GM19372 (cell line): Measurements from ENCODE around the gene KIF5B.
"Not testable (repeated sequence)": the region's sequence is repeated elsewhere in the genome, so short reads cannot be mapped to it uniquely, and the experiment has no call there.

Experiments used
- ATAC-seq: cut with Tn5 transposase; IDR thresholded peaks from one replicate; pipeline ENCODE4 v1.9.1; 2021; ENCODE audit warnings: mild to moderate bottlenecking, low read depth, moderate library complexity; ENCODE audit not compliant: unreplicated experiment

The KIF5B gene

GRCh38 chr10:31969847-31970246 lies 86.4 kb downstream of the KIF5B start:
- ATAC-seq: not testable (repeated sequence)

DNA sequence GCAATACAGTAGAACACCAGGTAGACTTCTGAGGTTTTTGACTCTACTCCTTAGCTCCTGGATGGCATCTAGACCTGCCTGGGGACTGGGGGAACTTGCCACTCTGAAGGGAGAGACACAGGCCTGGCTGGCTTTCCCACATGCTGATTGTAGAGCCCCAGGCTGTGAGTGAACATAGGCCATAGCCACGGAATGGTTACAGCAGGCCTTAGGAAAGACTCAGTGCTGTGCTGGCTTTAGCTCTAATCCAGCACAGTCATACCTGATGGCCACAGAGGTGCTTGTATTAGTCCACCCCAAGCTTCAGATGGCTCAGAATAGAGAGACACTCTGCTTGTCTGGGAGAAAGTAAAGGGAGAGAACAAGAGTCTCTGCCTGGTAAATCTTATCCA lies 92.6 kb downstream of the KIF5B start:
- ATAC-seq: no peak

DNA sequence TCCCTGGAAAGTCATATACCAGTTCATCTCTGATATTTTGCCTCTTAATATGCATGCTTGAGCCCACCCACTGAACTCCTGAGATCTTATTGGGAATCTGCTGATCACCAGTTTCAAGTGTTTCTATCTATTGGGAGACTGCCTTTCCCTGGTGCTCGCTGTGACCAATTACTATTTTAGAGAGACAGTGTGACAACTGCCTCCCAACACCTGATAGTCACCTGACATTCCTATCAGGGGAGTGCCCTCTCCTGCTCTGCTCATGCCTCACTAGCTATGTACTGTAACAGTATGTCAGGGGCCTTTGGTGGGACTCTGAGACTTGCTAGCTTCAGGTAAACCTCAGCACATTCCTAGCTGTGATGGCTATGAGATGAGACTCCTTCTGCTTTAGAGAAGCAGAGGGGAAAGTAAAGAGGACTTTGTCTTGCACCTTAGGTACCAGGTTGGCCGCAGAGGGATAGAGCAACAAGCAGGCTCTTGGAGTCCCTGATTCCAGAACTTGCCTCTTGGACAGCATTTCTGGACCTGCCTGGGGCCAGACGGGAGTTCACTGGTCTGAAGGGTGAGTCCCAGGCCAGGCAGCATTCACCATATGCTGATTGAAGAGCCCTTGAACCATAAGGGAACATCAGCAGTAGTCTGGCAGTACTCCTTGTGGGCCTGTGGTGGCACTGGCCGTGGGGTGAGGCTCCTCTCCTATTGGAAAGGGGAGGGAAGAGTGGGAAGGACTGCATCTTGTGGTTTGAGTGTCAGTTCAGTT lies 93.2 kb downstream of the KIF5B start:
- no peak for ATAC-seq

DNA sequence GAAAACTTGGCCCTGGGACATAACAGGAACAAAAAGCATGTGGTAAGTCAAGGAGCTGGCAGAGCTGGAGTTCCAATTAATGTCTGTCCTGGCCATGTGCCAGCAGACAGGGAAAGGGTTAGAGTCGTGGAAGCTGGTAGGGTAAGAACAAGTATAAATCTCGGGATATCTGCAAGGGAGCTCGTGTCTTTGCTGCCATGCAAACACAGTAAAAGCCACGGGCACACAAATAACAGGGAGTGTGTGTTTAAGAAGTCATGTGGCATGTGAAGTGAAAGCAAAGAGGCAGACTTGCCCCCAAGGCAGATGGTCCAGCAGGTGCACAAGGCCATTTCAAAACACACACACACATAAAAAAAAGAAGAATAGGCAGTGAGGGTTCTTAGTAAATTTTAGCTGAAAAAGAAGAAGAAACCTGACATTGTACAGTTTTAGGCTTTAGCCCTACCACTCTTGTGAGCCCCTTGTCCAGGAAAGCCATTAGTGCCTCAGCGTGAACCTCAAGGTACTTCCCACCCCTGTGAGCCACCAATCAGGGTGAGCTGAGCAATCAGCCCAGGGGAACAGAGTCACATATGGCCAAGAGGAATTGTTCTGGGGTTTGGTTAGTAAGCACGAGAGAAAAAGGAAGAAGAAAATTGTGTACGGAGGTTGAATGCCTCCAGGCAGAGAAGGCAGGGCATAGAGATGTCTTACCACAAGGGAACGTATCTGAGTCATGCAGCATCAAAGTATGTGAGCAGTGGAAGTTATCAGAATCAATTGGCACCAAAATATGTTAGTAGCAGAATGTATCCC lies 94.7 kb downstream of the KIF5B start:
- ATAC-seq: no peak

DNA sequence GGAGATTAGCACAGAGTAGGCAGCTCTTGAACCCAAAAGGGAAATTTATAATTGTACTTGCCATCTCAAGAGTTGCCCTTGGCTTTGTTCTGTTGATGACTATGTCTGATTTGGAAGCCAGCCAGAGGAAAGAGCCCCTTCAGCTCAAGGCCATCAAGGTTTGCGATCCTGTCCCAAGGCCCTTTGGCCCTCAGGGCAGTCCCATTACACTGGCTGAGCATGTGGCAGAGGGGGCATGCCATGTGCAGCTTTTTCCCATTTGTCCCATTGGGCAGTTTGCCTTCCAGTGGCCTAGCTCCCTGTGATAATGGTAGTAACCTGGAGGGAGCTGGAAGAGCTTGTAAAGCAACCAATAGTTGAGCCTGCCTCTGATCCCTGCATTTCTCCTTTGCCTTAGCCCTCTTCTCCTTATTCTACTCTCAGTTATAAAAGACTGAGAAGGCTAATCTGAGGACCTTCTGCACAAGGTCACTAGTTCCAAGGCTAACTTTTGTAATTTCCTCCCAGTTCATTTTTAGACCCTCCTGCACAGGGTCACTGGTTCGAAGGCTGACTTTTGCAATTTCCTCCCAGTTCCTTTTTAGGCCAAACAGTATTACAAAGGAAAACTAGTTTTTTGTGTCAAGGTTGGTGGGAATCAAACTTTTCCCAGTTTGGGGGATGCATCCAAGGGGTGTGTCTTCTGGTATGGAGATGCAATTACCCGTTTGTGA lies 96.6 kb downstream of the KIF5B start:
- ATAC-seq: no peak
